ENCODE data around the gene SLC22A5. TPM values are rescaled to one million over a fixed set of nuclear protein-coding genes. Genes with fewer than 3 reads are reported as not detected.

The SLC22A5 gene
- total and polyA plus RNA-seq, 10 of the 15 experiments (the other 5 are each of a cell fraction or from before 2014, with no cell fraction given) = 1.1 to 4.4 (median 2.3) TPM

- TF ChIP-seq ATF2 (IDR thresholded peaks at IDR 0.05; ENCODE audit: low read length) = no peak
- TF ChIP-seq ZSCAN29 (IDR thresholded peaks at IDR 0.05) = 0 out of 2 replicates have a peak, but pooled peaks have one; percentile 29
- no peak for TF ChIP-seq RUNX3 (IDR thresholded peaks at IDR 0.05; ENCODE audit: low read length)
- TF ChIP-seq RELB (IDR thresholded peaks at IDR 0.05; ENCODE audit: low read depth) = peak; percentile 53; the same call in 1 of the 2 replicates
- TF ChIP-seq BHLHE40 (IDR thresholded peaks at IDR 0.05; ENCODE audit: borderline replicate concordance in 1 of 2, low read depth in 2 of 2, low read length in 1 of 2) = no peak; a peak in 1 of 4 replicates
- TF ChIP-seq ZNF274 (IDR thresholded peaks at IDR 0.05; ENCODE audit: insufficient read depth, insufficient read length) = no peak
- TF ChIP-seq NFXL1 (IDR thresholded peaks at IDR 0.05; ENCODE audit: borderline replicate concordance) = no peak
- peak; percentile 46; the same call in 1 of the 2 replicates for TF ChIP-seq BACH1 (IDR thresholded peaks at IDR 0.05; ENCODE audit: borderline replicate concordance)
- TF ChIP-seq USF1 (IDR thresholded peaks at IDR 0.05; ENCODE audit: borderline replicate concordance, extremely low read length, insufficient read depth, low read depth, low read length) = no peak
- TF ChIP-seq NR2F1 (conservative IDR thresholded peaks at IDR 0.05) = no peak
- TF ChIP-seq KAT2A (conservative IDR thresholded peaks at IDR 0.05; ENCODE audit: control insufficient read depth, low read depth, low read length) = no peak
- no peak for TF ChIP-seq HDAC6 (IDR thresholded peaks at IDR 0.05; ENCODE audit: unreplicated experiment)
- 0 out of 2 replicates have a peak, but pooled peaks have one; percentile 16 for TF ChIP-seq HSF1 (IDR thresholded peaks at IDR 0.05; ENCODE audit: low read depth, low read length)
- peak; percentile 22 for TF ChIP-seq KLF5 (IDR thresholded peaks at IDR 0.05; ENCODE audit: partially characterized antibody)
- TF ChIP-seq MAX (IDR thresholded peaks at IDR 0.05; ENCODE audit: low read depth, low read length) = 0 out of 2 replicates have a peak, but pooled peaks have one; percentile 21
- TF ChIP-seq PAX5 (IDR thresholded peaks at IDR 0.05; ENCODE audit: borderline replicate concordance, low read depth, low read length) = 0 out of 2 replicates have a peak, but pooled peaks have one; percentile 29
- peak; percentile 74 to 81 (median 80) for TF ChIP-seq CTCF (IDR thresholded peaks at IDR 0.05 in 2 of 3, conservative IDR thresholded peaks at IDR 0.05 in 1 of 3; ENCODE audit: control insufficient read depth in 2 of 3, extremely low read depth in 1 of 3, insufficient read depth in 1 of 3, low read depth in 3 of 3, low read length in 3 of 3)
Observed at GRCh38 chr5:132419502-132420468, 50.3 kb downstream of the SLC22A5 start (continued).

Measured in GM12878 (cell line).